ENCODE data around the gene IBSP. TPM values are rescaled to one million over a fixed set of nuclear protein-coding genes. Genes with fewer than 3 reads are reported as not detected.

Gene IBSP
- total RNA-seq = not detected

- ChIA-PET CTCF (interaction anchor here (0.7 kb wide), 1 partner anchor 49 kb away, joined by 3 read pairs; no protein-coding TSS in a partner anchor), POLR2A (no interaction called here)
- no peak for DNase-seq
- no peaks in the 10 kb centered on the region for H3K36me3 Mint-ChIP-seq
- H3K27ac Mint-ChIP-seq = no peak within 1 kb of the TSS
- no peaks in the 10 kb centered on the region for H3K9me3 Mint-ChIP-seq
- H3K27me3 Mint-ChIP-seq = no peaks in the 10 kb centered on the region
- intact Hi-C loops (cut with micrococcal nuclease) = no loop called here
- H3K4me1 Mint-ChIP-seq (ENCODE audit: low read depth) = no peaks in the 10 kb centered on the region
- no peak within 1 kb of the TSS for H3K4me3 Mint-ChIP-seq
Measured at GRCh38 chr4:87799301-87800113, at the start of gene IBSP. Gene IBSP, plus strand, starts transcription at chr4:87799554. Its CDS starts 2,808 bp downstream, at chr4:87802362.

- ChIA-PET CTCF (no interaction called here), POLR2A (no interaction called here)
- intact Hi-C loops (cut with micrococcal nuclease) = no loop called here
- DNase-seq = no peak
- Mint-ChIP-seq H3K4me3 (no peak overlapping the region), H3K36me3 (no peaks in the 10 kb centered on the region), H3K9me3 (peaks cover 8% of the 10 kb centered on the region), H3K4me1 (ENCODE audit: low read depth) (no peaks in the 10 kb centered on the region), H3K27ac (no peak overlapping the region), H3K27me3 (no peaks in the 10 kb centered on the region)
Measured at GRCh38 chr4:87749883-87750282, 49.5 kb upstream of the IBSP start.

DNA sequence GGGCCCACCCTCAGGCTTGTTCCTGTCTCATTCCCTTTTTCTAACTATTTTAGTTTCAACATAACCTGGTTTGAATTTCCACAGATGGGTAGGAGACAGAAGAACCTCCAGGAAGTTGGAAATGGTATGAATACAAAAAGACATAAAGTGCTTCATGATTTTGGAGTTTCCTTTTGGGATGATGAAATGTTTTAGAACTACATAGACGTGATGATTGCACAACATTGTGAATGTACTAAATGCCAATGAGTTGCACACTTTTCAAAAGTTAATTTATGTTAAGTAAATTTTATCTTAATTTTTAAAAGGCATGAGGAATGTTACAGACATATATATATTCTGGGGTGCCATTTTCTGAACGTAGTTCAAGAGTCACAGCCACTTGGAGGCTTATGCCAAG lies 41.1 kb upstream of the IBSP start:
- no peaks in the 10 kb centered on the region for H3K36me3 Mint-ChIP-seq
- H3K9me3 Mint-ChIP-seq = peaks cover 6% of the 10 kb centered on the region
- ChIA-PET POLR2A (no interaction called here), CTCF (no interaction called here)
- H3K4me3 Mint-ChIP-seq = no peak overlapping the region
- no peak for DNase-seq
- intact Hi-C loops (cut with micrococcal nuclease) = no loop called here
- peaks cover 2% of the 10 kb centered on the region for H3K27me3 Mint-ChIP-seq
- no peaks in the 10 kb centered on the region for H3K4me1 Mint-ChIP-seq (ENCODE audit: low read depth)
- H3K27ac Mint-ChIP-seq = no peak overlapping the region

GRCh38 chr4:87762311-87762710 lies 37.0 kb upstream of the IBSP start:
- intact Hi-C loops (cut with micrococcal nuclease) = no loop called here
- CTCF ChIA-PET = no interaction called here

DNA sequence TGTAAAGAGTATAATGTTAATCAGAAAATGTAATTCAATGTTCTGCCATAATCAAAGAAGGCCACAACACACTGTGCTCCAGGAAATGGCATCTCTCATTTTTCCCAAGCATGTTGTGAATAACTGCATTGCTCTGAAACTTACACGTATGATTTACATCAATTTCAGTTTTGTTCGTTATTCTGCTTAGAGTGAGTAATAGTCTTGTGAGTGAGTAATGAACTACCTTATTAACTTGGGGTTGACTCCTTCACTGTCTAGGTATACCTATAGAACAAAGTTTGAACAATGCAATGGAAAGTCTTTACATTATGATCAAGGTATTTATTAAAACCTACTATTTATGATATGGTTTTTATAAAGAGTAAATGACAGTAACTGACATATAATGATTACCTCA lies 17.8 kb upstream of the IBSP start:
- DNase-seq = no peak
- H3K4me1 Mint-ChIP-seq (ENCODE audit: low read depth) = no peaks in the 10 kb centered on the region
- POLR2A ChIA-PET = no interaction called here
- peaks cover 6% of the 10 kb centered on the region for H3K27me3 Mint-ChIP-seq
- CTCF ChIA-PET = no interaction called here
- H3K27ac Mint-ChIP-seq = no peak overlapping the region
- no peaks in the 10 kb centered on the region for H3K36me3 Mint-ChIP-seq
- H3K4me3 Mint-ChIP-seq = no peak overlapping the region
- intact Hi-C loops (cut with micrococcal nuclease) = no loop called here
- H3K9me3 Mint-ChIP-seq = no peaks in the 10 kb centered on the region

More at GRCh38 chr4:87762311-87762710, 37.0 kb upstream of the IBSP start:
- DNase-seq = no peak
- POLR2A ChIA-PET = no interaction called here
- peaks cover 2% of the 10 kb centered on the region for H3K27me3 Mint-ChIP-seq
- H3K36me3 Mint-ChIP-seq = no peaks in the 10 kb centered on the region
- no peak overlapping the region for H3K27ac Mint-ChIP-seq
- no peaks in the 10 kb centered on the region for H3K4me1 Mint-ChIP-seq (ENCODE audit: low read depth)
- no peaks in the 10 kb centered on the region for H3K9me3 Mint-ChIP-seq
- H3K4me3 Mint-ChIP-seq = no peak overlapping the region

DNA sequence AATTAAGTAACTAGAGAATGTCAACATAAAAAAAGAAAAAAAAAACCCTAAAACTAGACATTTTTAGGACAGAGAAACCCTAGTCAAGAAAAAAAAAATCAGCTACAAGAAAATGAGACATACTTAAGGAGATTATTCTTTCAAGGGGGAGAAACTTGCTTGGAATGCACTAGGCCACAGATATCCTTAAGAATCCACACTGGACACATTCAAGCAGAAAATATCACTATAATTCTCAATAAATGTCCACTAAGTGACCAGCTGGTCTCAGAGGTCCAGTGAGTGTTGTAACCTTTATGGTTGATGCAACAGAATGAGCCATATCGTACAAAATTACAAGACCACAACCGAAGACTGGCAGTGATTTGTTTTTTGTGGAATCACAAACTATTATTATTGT lies 15.6 kb upstream of the IBSP start:
- H3K36me3 Mint-ChIP-seq = no peaks in the 10 kb centered on the region
- ChIA-PET CTCF (no interaction called here), POLR2A (no interaction called here)
- H3K27me3 Mint-ChIP-seq = peaks cover 5% of the 10 kb centered on the region
- H3K4me1 Mint-ChIP-seq (ENCODE audit: low read depth) = no peaks in the 10 kb centered on the region
- no peaks in the 10 kb centered on the region for H3K9me3 Mint-ChIP-seq
- DNase-seq = no peak
- H3K4me3 Mint-ChIP-seq = no peak overlapping the region
- H3K27ac Mint-ChIP-seq = no peak overlapping the region
- intact Hi-C loops (cut with micrococcal nuclease) = no loop called here

- no peaks in the 10 kb centered on the region for H3K36me3 Mint-ChIP-seq
- H3K4me3 Mint-ChIP-seq = no peak overlapping the region
- no peaks in the 10 kb centered on the region for H3K4me1 Mint-ChIP-seq (ENCODE audit: low read depth)
- peaks cover 5% of the 10 kb centered on the region for H3K27me3 Mint-ChIP-seq
- ChIA-PET POLR2A (no interaction called here), CTCF (no interaction called here)
- intact Hi-C loops (cut with micrococcal nuclease) = no loop called here
- H3K27ac Mint-ChIP-seq = no peak overlapping the region
- H3K9me3 Mint-ChIP-seq = no peaks in the 10 kb centered on the region
- no peak for DNase-seq
Measured at GRCh38 chr4:87785731-87786509, 13.4 kb upstream of the IBSP start.

DNA sequence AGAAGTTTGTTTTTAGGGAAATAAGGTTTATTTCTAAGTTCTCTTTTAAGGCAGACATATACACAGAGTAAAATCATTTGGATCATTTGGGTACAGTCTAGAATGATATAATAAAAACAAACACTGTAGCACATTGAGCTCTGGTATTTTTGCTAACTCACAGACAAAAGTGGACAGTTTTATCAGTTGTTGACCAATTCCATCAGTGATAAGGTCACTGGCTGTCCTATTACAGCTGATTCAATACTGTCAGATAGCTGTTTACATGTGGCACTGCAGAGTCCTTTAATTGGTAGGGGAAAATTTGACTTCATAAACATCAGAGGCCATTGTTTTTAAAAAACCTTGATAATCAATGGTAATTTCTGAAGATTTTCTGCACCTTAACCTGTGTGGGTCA lies 3.5 kb downstream of the IBSP start:
- intact Hi-C loops (cut with micrococcal nuclease) = no loop called here
- no peak for DNase-seq
- no peaks in the 10 kb centered on the region for H3K9me3 Mint-ChIP-seq
- H3K27me3 Mint-ChIP-seq = no peaks in the 10 kb centered on the region
- H3K4me3 Mint-ChIP-seq = no peak overlapping the region
- H3K4me1 Mint-ChIP-seq (ENCODE audit: low read depth) = no peaks in the 10 kb centered on the region
- ChIA-PET CTCF (no interaction called here), POLR2A (no interaction called here)
- H3K36me3 Mint-ChIP-seq = no peaks in the 10 kb centered on the region
- no peak overlapping the region for H3K27ac Mint-ChIP-seq

DNA sequence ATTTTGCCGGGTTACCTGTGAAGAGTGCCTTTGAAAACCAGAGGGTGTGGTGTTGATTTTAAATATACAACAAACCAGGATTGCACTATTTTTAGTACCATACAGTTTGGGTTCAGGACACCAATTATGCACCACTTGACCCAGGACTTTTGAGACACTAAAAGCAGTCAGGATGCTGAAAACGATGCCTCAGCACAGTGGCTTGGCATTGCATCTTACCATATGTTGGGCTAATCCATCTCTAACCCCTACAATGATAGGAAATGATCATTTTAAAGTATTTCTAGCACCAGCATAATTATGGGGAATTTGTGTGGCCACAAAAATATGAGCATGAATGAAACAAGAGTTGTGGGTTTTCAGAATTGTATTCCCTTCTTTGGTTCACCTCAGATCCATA lies 4.1 kb downstream of the IBSP start:
- ChIA-PET POLR2A (no interaction called here), CTCF (no interaction called here)
- H3K27me3 Mint-ChIP-seq = no peaks in the 10 kb centered on the region
- intact Hi-C loops (cut with micrococcal nuclease) = no loop called here
- no peaks in the 10 kb centered on the region for H3K4me1 Mint-ChIP-seq (ENCODE audit: low read depth)
- no peaks in the 10 kb centered on the region for H3K9me3 Mint-ChIP-seq
- no peaks in the 10 kb centered on the region for H3K36me3 Mint-ChIP-seq
- no peak overlapping the region for H3K27ac Mint-ChIP-seq
- DNase-seq = no peak
- no peak overlapping the region for H3K4me3 Mint-ChIP-seq

GRCh38 chr4:87804871-87805270 lies 5.5 kb downstream of the IBSP start:
- no peak for DNase-seq
- intact Hi-C loops (cut with micrococcal nuclease) = no loop called here
- no peaks in the 10 kb centered on the region for H3K4me1 Mint-ChIP-seq (ENCODE audit: low read depth)
- no peaks in the 10 kb centered on the region for H3K36me3 Mint-ChIP-seq
- H3K27me3 Mint-ChIP-seq = no peaks in the 10 kb centered on the region
- no peak overlapping the region for H3K27ac Mint-ChIP-seq
- ChIA-PET CTCF (no interaction called here), POLR2A (no interaction called here)
- H3K4me3 Mint-ChIP-seq = no peak overlapping the region
- H3K9me3 Mint-ChIP-seq = no peaks in the 10 kb centered on the region

- ChIA-PET POLR2A (no interaction called here), CTCF (no interaction called here)
- Mint-ChIP-seq H3K9me3 (no peaks in the 10 kb centered on the region), H3K4me1 (ENCODE audit: low read depth) (no peaks in the 10 kb centered on the region), H3K27ac (no peak overlapping the region), H3K27me3 (no peaks in the 10 kb centered on the region), H3K4me3 (no peak overlapping the region), H3K36me3 (no peaks in the 10 kb centered on the region)
- DNase-seq = no peak
- intact Hi-C loops (cut with micrococcal nuclease) = no loop called here
Measured at GRCh38 chr4:87805971-87806370, 6.6 kb downstream of the IBSP start.

DNA sequence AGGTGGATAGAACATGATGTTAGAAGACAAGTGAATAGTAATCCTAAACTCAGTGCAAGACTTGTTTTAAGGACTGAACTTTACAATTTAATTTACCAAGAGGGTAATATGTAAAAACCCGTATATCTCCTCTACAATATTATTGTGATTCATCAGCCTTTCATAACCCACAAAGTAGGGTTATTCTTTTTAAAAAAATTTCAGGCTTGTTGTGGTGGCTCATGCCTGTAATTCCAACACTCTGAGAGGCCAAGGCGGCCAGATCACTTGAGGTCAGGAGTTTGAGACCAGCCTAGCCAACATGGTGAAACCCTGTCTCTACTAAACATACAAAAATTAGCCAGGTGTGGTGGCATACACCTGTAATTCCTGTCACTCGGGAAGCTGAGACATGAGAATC lies 7.2 kb downstream of the IBSP start:
- Mint-ChIP-seq H3K27me3 (no peaks in the 10 kb centered on the region), H3K27ac (no peak overlapping the region)
- intact Hi-C loops (cut with micrococcal nuclease) = no loop called here

DNA sequence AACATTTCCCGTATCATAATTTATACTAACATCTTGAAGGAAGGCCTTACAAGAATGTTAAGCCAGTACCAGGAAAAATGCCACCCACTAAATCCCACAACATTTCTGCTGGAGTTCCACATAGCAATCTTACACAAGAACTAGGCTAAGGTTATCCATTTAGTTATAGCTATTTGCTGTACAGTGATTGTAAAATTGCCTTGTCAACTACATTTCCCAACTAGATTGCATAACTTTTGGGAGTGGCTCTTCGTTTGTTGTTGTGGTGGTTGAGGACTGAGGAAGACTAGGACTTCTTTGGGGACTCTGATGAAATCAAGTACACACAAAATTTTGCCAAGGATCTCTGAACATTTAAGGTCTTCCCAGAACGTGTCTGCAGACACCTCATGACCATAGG lies 8.0 kb downstream of the IBSP start:
- CTCF ChIA-PET = no interaction called here
- intact Hi-C loops (cut with micrococcal nuclease) = no loop called here
- no peaks in the 10 kb centered on the region for H3K36me3 Mint-ChIP-seq

More for the DNA sequence above, 7.2 kb downstream of the IBSP start:
- ChIA-PET POLR2A (no interaction called here), CTCF (no interaction called here)
- Mint-ChIP-seq H3K4me1 (ENCODE audit: low read depth) (no peaks in the 10 kb centered on the region), H3K9me3 (no peaks in the 10 kb centered on the region), H3K4me3 (no peak overlapping the region), H3K36me3 (no peaks in the 10 kb centered on the region)
- no peak for DNase-seq

More for the DNA sequence above, 8.0 kb downstream of the IBSP start:
- H3K9me3 Mint-ChIP-seq = no peaks in the 10 kb centered on the region
- no peaks in the 10 kb centered on the region for H3K27me3 Mint-ChIP-seq
- no peaks in the 10 kb centered on the region for H3K4me1 Mint-ChIP-seq (ENCODE audit: low read depth)
- H3K27ac Mint-ChIP-seq = no peak overlapping the region
- H3K4me3 Mint-ChIP-seq = no peak overlapping the region
- no peak for DNase-seq
- POLR2A ChIA-PET = no interaction called here

All from activated CD4-positive, alpha-beta memory T cell treated with anti-CD3 and anti-CD28 coated beads for 36 hours (primary cell).